Mesodermal cell (in vitro differentiated cells): ENCODE data around the gene SEZ6L2.
A peak's percentile ranks its signal among the peaks of the same experiment; 100 is the strongest.
"Not testable (repeated sequence)": the region's sequence is repeated elsewhere in the genome, so short reads cannot be mapped to it uniquely, and the experiment has no call there.

Experiments
- H3K27ac ChIP-seq: 2 replicates; pipeline ENCODE4 v1.7.0; 2013; ENCODE audit warnings: mild to moderate bottlenecking, low read depth, low read length, moderate library complexity; ENCODE audit not compliant: severe bottlenecking
- H3K36me3 ChIP-seq: 2 replicates; pipeline ENCODE4 v1.7.1; 2013; ENCODE audit warnings: mild to moderate bottlenecking, low read length, moderate library complexity; ENCODE audit not compliant: control insufficient read depth, insufficient read depth
- H3K4me1 ChIP-seq: one replicate; pipeline ENCODE4 v1.7.1; 2013; ENCODE audit warnings: mild to moderate bottlenecking, low read length; ENCODE audit not compliant: insufficient read depth, control insufficient read depth, poor library complexity, severe bottlenecking
- H3K4me3 ChIP-seq: 2 replicates; pipeline ENCODE4 v1.7.0; 2013; ENCODE audit warnings: low read length, control low read depth, mild to moderate bottlenecking; ENCODE audit not compliant: insufficient read depth, poor library complexity, severe bottlenecking; ENCODE audit errors: extremely low read depth
- H3K9me3 ChIP-seq: 2 replicates; pipeline ENCODE4 v1.7.1; 2013; ENCODE audit warnings: mild to moderate bottlenecking, low read length, moderate library complexity; ENCODE audit not compliant: control insufficient read depth
- WGBS, 2 experiments: methylation state at CpG; one replicate each; pipeline ENCODE4 v1.1.5; 2013; ENCODE audit warnings: missing lambda C conversion rate in 2 of 2; ENCODE audit not compliant: insufficient coverage in 2 of 2; 5-methylcytosine and 5-hydroxymethylcytosine counted together

Gene SEZ6L2

GRCh38 chr16:29883987-29884386, 15.4 kb downstream of the SEZ6L2 start:
- Histone ChIP-seq H3K4me1 (no peaks in the 10 kb centered on the region), H3K27ac (no peak overlapping the region), H3K4me3 (no peak overlapping the region), H3K9me3 (no peaks in the 10 kb centered on the region), H3K36me3 (peaks cover 22% of the 10 kb centered on the region)
- 92 to 94% methylated on average over 5 to 6 of the region's 6 CpGs for WGBS, 2 experiments

- H3K36me3 ChIP-seq: peaks cover 26% of the 10 kb centered on the region
- H3K27ac ChIP-seq: no peak overlapping the region
- H3K9me3 ChIP-seq: no peaks in the 10 kb centered on the region
- WGBS, 2 experiments: 100% methylated on average over 1 of the region's 3 CpGs
- no peak overlapping the region for H3K4me3 ChIP-seq
- no peaks in the 10 kb centered on the region for H3K4me1 ChIP-seq
These were observed 18.3 kb downstream of the SEZ6L2 start for GRCh38 chr16:29881050-29881449.

- no peaks in the 10 kb centered on the region for H3K9me3 ChIP-seq
- no peak overlapping the region for H3K4me3 ChIP-seq
- peaks cover 17% of the 10 kb centered on the region for H3K36me3 ChIP-seq
- H3K27ac ChIP-seq: no peak overlapping the region
- no peaks in the 10 kb centered on the region for H3K4me1 ChIP-seq
- 92 to 98% methylated on average over 9 of the region's 14 CpGs for WGBS, 2 experiments
These were observed 21.2 kb downstream of the SEZ6L2 start for GRCh38 chr16:29878172-29878571.

GRCh38 chr16:29877266-29877961, 21.9 kb downstream of the SEZ6L2 start:
- peaks cover 16% of the 10 kb centered on the region for H3K36me3 ChIP-seq
- H3K4me3 ChIP-seq: no peak overlapping the region
- WGBS, 2 experiments: 46 to 53% methylated on average over 25 to 27 of the region's 28 CpGs
- no peaks in the 10 kb centered on the region for H3K9me3 ChIP-seq
- no peaks in the 10 kb centered on the region for H3K4me1 ChIP-seq
- no peak overlapping the region for H3K27ac ChIP-seq

GRCh38 chr16:29876594-29877249, 22.6 kb downstream of the SEZ6L2 start:
- no peaks in the 10 kb centered on the region for H3K4me1 ChIP-seq
- WGBS, 2 experiments: 40 to 50% methylated on average over 32 to 45 of the region's 45 CpGs
- H3K36me3 ChIP-seq: peaks cover 23% of the 10 kb centered on the region
- H3K27ac ChIP-seq: no peak overlapping the region
- H3K4me3 ChIP-seq: peak overlapping the region; percentile 11
- no peaks in the 10 kb centered on the region for H3K9me3 ChIP-seq

GRCh38 chr16:29876217-29876593, 23.1 kb downstream of the SEZ6L2 start:
- H3K4me3 ChIP-seq: peak overlapping the region; percentile 11
- 74 to 75% methylated on average over 16 to 17 of the region's 18 CpGs for WGBS, 2 experiments
- no peaks in the 10 kb centered on the region for H3K9me3 ChIP-seq
- no peaks in the 10 kb centered on the region for H3K4me1 ChIP-seq
- H3K36me3 ChIP-seq: peaks cover 25% of the 10 kb centered on the region
- H3K27ac ChIP-seq: no peak overlapping the region

GRCh38 chr16:29875206-29875605, 24.1 kb downstream of the SEZ6L2 start:
- no peaks in the 10 kb centered on the region for H3K4me1 ChIP-seq
- no peak overlapping the region for H3K4me3 ChIP-seq
- no peaks in the 10 kb centered on the region for H3K9me3 ChIP-seq
- H3K36me3 ChIP-seq: peaks cover 23% of the 10 kb centered on the region
- WGBS, 2 experiments: 89 to 94% methylated on average over 6 of the region's 6 CpGs
- no peak overlapping the region for H3K27ac ChIP-seq

GRCh38 chr16:29873319-29873718, 26.0 kb downstream of the SEZ6L2 start:
- Histone ChIP-seq H3K9me3 (no peaks in the 10 kb centered on the region), H3K4me1 (no peaks in the 10 kb centered on the region), H3K4me3 (no peak overlapping the region), H3K36me3 (peaks cover 16% of the 10 kb centered on the region), H3K27ac (no peak overlapping the region)
- WGBS, 2 experiments: 94 to 97% methylated on average over 24 to 25 of the region's 26 CpGs

GRCh38 chr16:29871822-29872546, 27.4 kb downstream of the SEZ6L2 start:
- H3K27ac ChIP-seq: no peak overlapping the region
- no peak overlapping the region for H3K4me3 ChIP-seq
- no peaks in the 10 kb centered on the region for H3K9me3 ChIP-seq
- H3K36me3 ChIP-seq: peaks cover 12% of the 10 kb centered on the region
- 94 to 97% methylated on average over 13 to 16 of the region's 16 CpGs for WGBS, 2 experiments
- H3K4me1 ChIP-seq: no peaks in the 10 kb centered on the region

GRCh38 chr16:29869067-29869466, 30.3 kb downstream of the SEZ6L2 start:
- H3K9me3 ChIP-seq, H3K27ac ChIP-seq, H3K4me3 ChIP-seq, H3K4me1 ChIP-seq: not testable (repeated sequence)
- H3K36me3 ChIP-seq: peaks cover 12% of the 10 kb centered on the region
- WGBS, 2 experiments: 93 to 96% methylated on average over 4 to 7 of the region's 8 CpGs
